ENCODE measurements around the gene HRH1.

Gene HRH1

GRCh38 chr3:11287404-11287803 is 133.1 kb downstream of the HRH1 start:
- DNase-seq = no peak

- DNase-seq = peak; percentile 50
These were observed 133.8 kb downstream of the HRH1 start for GRCh38 chr3:11288021-11288491.

- DNase-seq = peak; percentile 94
These were observed 134.7 kb downstream of the HRH1 start for GRCh38 chr3:11288786-11289637.

- DNase-seq = no peak
These were observed 135.6 kb downstream of the HRH1 start for GRCh38 chr3:11289864-11290263.

- peak; percentile 71 for DNase-seq
These were observed 136.7 kb downstream of the HRH1 start for GRCh38 chr3:11290743-11291680.

- DNase-seq = no peak
These were observed 137.5 kb downstream of the HRH1 start for GRCh38 chr3:11291808-11292207.

- DNase-seq = no peak
These were observed 142.8 kb downstream of the HRH1 start for GRCh38 chr3:11297126-11297525.

GRCh38 chr3:11300970-11301369 is 146.7 kb downstream of the HRH1 start:
- DNase-seq = no peak

- no peak for DNase-seq
These were observed 148.2 kb downstream of the HRH1 start for GRCh38 chr3:11302444-11302843.

GRCh38 chr3:11304175-11304574 is 149.9 kb downstream of the HRH1 start:
- DNase-seq = no peak

GRCh38 chr3:11305509-11305908 is 151.2 kb downstream of the HRH1 start:
- DNase-seq = peak; percentile 21

GRCh38 chr3:11306817-11307589 is 152.7 kb downstream of the HRH1 start:
- no peak for DNase-seq

- DNase-seq = no peak
These were observed 153.6 kb downstream of the HRH1 start for GRCh38 chr3:11307830-11308432.

- no peak for DNase-seq
These were observed 156.0 kb downstream of the HRH1 start for GRCh38 chr3:11310258-11310657.

GRCh38 chr3:11312166-11312565 is 157.9 kb downstream of the HRH1 start:
- DNase-seq = no peak

All from HCEC 1CT (cell line).